Measurements from ENCODE around the gene IL3.

The IL3 gene

GRCh38 chr5:132060501-132061161, at the start of gene IL3:
TSS of gene IL3 (plus strand) at chr5:132060655. CDS start at chr5:132060707, 52 bp downstream.
- no peak for DNase-seq

GRCh38 chr5:132010989-132011621, 49.4 kb upstream of the IL3 start:
- DNase-seq = no peak

- DNase-seq = no peak
Measured at GRCh38 chr5:132011622-132012343, 48.7 kb upstream of the IL3 start, which contains the start of gene ACSL6. TSS of gene ACSL6 (minus strand) at chr5:132011658. CDS start at chr5:132011553, 105 bp downstream.

- no peak for DNase-seq
Measured at GRCh38 chr5:132012371-132013005, 48.0 kb upstream of the IL3 start.

- no peak for DNase-seq
Measured at GRCh38 chr5:132013006-132013689, 47.3 kb upstream of the IL3 start.

GRCh38 chr5:132013711-132014110, 46.7 kb upstream of the IL3 start:
- no peak for DNase-seq

- no peak for DNase-seq
Measured at GRCh38 chr5:132016721-132017250, 43.7 kb upstream of the IL3 start.

- DNase-seq = no peak
Measured at GRCh38 chr5:132017316-132017715, 43.1 kb upstream of the IL3 start.

GRCh38 chr5:132017738-132018625, 42.5 kb upstream of the IL3 start:
- DNase-seq = no peak

- DNase-seq = no peak
Measured at GRCh38 chr5:132019337-132019736, 41.1 kb upstream of the IL3 start.

- no peak for DNase-seq
Measured at GRCh38 chr5:132019857-132020555, 40.4 kb upstream of the IL3 start.

- DNase-seq = no peak
Measured at GRCh38 chr5:132020568-132021339, 39.7 kb upstream of the IL3 start.

- no peak for DNase-seq
Measured at GRCh38 chr5:132021654-132022053, 38.8 kb upstream of the IL3 start.

GRCh38 chr5:132022737-132023136, 37.7 kb upstream of the IL3 start:
- no peak for DNase-seq

GRCh38 chr5:132023258-132024116, 37.0 kb upstream of the IL3 start:
- DNase-seq = no peak

GRCh38 chr5:132024117-132024435, 36.4 kb upstream of the IL3 start:
- no peak for DNase-seq

- DNase-seq = no peak
Measured at GRCh38 chr5:132024789-132025402, 35.6 kb upstream of the IL3 start.

- no peak for DNase-seq
Measured at GRCh38 chr5:132025403-132025971, 35.0 kb upstream of the IL3 start.
